Ramos (cell line): ENCODE data around the gene AXIN1.

Experiments
- in situ Hi-C: fragments of 300-500 bp; cut with MboI; formaldehyde crosslinking; loops from one replicate; pipeline ENCODE4 v1.14.3; 2022; ENCODE audit warnings: low sequenced_read_pairs; ENCODE audit not compliant: unreplicated experiment

Gene AXIN1

GRCh38 chr16:286491-287297 is 65.8 kb downstream of the AXIN1 start:
- in situ Hi-C loops = no loop called here

GRCh38 chr16:285146-286055 is 67.1 kb downstream of the AXIN1 start:
- in situ Hi-C loops = no loop called here

GRCh38 chr16:284204-285120 is 68.1 kb downstream of the AXIN1 start:
- in situ Hi-C loops = no loop called here

GRCh38 chr16:283033-283805 is 69.3 kb downstream of the AXIN1 start, which contains the start of gene PDIA2:
Gene PDIA2, plus strand, starts transcription at chr16:283164. Its CDS starts 6 bp downstream, at chr16:283170.
- in situ Hi-C loops = no loop called here

GRCh38 chr16:282491-282890 is 70.0 kb downstream of the AXIN1 start:
- in situ Hi-C loops = no loop called here

- in situ Hi-C loops = no loop called here
Observed at GRCh38 chr16:281660-282255, 70.8 kb downstream of the AXIN1 start.

GRCh38 chr16:280991-281659 is 71.4 kb downstream of the AXIN1 start:
- in situ Hi-C loops = no loop called here

- in situ Hi-C loops = no loop called here
Observed at GRCh38 chr16:280552-280951, 72.0 kb downstream of the AXIN1 start, which contains the start of gene ARHGDIG. Gene ARHGDIG, plus strand, starts transcription at chr16:280591. Its CDS starts 90 bp downstream, at chr16:280681.

GRCh38 chr16:280005-280460 is 72.5 kb downstream of the AXIN1 start:
- in situ Hi-C loops = no loop called here

GRCh38 chr16:279531-279930 is 73.0 kb downstream of the AXIN1 start:
- in situ Hi-C loops = no loop called here

GRCh38 chr16:278863-279366 is 73.6 kb downstream of the AXIN1 start:
- in situ Hi-C loops = no loop called here

- in situ Hi-C loops = no loop called here
Observed at GRCh38 chr16:276426-277077, 76.0 kb downstream of the AXIN1 start.

- in situ Hi-C loops = no loop called here
Observed at GRCh38 chr16:275786-276232, 76.7 kb downstream of the AXIN1 start, which contains the start of gene RGS11. Gene RGS11, minus strand, starts transcription at chr16:275944. Its CDS starts 33 bp downstream, at chr16:275911.

GRCh38 chr16:275041-275641 is 77.4 kb downstream of the AXIN1 start:
- in situ Hi-C loops = no loop called here

GRCh38 chr16:273547-274421 is 78.7 kb downstream of the AXIN1 start:
- in situ Hi-C loops = no loop called here
